Activated T-cell treated with anti-CD3 and anti-CD28 coated beads, Interleukin-2, amount 50 U/mL, for 48 hours (primary cell): ENCODE measurements around the gene BMP2K.

Experiments
- DNase-seq, 2 experiments: peaks; one replicate each; pipeline ENCODE4 v3.0.0-alpha.2; 2020

Gene BMP2K

DNA sequence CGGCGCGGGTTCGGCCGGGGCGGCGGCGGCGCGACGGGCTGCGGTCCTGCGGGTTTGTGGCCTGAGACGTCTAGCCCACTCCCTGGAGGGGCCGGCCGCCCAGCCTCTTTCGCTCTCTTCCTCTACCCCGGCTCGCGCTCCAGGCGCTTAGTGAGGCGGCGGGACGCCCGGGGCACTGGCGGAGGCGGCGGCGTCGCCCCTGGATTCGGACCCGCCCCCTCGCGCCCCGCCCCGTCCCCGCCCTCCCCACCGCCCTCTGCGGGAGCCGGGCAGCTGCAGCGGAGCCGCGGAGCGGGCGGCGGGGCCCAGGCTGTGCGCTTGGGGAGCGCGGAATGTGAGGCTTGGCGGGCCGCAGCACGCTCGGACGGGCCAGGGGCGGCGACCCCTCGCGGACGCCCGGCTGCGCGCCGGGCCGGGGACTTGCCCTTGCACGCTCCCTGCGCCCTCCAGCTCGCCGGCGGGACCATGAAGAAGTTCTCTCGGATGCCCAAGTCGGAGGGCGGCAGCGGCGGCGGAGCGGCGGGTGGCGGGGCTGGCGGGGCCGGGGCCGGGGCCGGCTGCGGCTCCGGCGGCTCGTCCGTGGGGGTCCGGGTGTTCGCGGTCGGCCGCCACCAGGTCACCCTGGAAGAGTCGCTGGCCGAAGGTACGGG is at the start of gene BMP2K:
Gene BMP2K, plus strand, starts transcription at position 272 of the 650 bp plus-strand sequence. Its CDS starts 194 bp downstream, at position 466.
- DNase-seq = peak; percentile 82 to 87

DNA sequence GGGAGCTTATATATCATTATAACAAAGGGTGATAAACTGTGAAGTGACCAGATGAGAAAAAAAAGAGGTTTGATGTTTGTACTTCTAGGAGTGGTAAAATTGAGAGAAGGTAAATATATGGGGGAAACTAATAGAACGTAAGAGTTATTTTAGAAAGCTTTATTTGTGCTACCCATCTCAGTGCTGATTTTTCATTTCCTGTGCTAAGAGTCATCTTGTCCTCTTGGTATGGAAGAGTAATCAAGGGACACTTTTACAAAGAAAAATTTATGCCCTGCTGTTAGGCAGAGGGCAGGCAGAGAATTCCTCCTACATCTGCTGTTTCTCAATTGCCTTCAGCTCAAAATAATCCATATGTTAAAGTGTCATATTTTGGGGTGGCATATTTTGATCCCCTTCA is 49.6 kb upstream of the BMP2K start:
- no peak for DNase-seq

DNA sequence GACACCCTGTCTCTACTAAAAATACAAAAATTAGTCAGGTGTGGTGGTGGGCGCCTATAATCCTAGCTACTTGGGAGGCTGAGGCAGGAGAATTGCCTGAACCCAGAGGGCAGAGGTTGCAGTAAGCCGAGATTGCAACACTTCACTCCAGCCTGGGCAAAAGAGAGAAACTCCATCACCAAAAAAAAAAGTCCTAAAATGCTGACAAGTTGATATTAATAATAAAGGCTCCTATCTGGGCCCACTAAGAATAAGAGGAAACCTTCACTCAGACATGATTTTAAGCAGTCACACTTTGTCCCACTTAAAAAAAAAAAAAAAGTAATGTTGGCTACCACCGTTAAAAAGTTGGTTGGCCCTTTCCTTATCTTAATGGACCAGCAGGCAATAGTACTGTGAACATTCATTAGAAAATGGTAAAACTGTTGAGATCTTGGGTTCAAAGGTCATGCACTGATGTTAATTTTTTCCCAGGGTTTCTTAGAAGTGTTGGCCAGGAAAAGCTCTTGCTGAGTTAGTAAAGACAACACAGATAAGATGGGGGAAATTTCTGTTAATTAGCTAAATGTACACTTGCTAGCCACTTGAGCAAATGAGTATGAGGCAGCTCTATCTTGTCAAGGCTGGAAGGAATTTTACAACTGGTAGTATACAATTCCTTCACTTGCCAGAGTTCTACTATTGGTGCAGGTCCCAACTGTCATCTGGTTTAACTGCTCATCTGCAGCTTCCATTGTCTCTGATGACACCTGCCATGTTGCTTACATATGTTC is 43.6 kb upstream of the BMP2K start:
- DNase-seq = no peak

DNA sequence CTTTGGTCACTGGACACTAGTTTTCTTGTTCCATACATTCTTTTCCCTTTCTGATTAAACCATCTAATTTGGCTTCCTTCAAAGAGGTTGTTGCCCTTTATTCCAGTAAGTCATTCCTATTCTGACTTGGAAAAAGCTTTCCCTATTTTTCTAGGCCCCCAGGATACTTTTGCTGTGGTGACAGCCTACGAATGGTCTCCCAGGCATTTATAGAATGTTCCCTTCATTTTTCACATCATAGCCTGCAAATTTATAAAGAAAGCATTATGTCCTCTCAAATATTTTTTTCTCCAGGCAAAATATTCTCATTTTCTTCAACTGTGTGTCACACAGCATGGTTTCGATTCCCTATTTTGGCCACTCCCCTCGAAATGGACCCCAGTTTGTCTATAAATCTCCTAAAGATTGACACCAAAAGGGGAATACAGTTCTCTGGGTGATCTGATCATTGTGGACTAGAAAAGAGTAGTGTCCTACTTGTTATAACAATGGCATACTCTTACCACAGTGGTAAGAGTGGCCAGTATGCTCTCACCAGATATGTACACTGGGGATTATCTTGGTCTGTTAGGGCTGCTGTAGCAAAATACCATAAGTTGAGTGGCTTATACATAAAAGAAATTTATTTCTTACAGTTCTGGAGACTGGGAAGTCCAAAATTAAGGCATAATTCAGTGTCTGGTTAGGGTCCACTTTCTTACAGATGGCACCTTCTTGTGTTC is 41.5 kb upstream of the BMP2K start:
- DNase-seq = no peak

DNA sequence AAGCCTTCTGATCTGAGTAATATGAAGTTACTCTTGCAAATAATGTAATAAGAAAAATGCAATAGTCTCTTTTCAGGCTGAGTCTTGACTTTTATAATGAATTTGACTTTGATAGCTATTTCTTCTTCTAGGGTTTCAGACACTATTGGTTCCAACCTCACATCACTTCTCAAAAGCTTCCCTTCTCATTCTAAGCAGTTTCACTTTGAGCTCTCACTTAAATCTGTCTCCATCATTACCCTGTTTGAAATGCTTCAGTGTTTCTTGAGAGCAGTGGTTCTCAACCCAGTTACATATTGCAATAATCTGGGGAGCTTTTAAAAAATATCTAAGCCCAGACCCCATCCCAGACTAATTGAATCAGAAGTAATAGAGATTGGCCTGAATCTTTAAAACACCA is 40.5 kb upstream of the BMP2K start:
- no peak for DNase-seq

DNA sequence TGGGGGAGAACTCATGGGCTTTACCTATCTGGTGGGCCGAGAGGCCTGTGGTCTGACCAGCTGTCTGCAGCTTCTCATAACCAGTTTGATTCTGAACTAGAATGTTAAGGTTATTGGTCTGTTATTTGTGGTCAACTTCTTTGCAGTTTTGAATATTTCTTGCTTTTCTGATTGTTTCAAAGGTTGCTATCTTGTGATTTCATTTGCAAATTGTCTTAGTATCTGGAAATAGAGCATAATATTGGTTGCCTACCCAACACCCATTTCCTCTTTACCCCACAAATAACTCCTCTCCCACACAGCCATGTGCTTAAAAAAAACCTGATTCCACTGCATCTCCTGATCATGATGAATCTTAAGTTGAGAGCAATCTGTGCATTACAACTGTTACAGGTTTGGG is 39.1 kb upstream of the BMP2K start:
- DNase-seq = no peak

DNA sequence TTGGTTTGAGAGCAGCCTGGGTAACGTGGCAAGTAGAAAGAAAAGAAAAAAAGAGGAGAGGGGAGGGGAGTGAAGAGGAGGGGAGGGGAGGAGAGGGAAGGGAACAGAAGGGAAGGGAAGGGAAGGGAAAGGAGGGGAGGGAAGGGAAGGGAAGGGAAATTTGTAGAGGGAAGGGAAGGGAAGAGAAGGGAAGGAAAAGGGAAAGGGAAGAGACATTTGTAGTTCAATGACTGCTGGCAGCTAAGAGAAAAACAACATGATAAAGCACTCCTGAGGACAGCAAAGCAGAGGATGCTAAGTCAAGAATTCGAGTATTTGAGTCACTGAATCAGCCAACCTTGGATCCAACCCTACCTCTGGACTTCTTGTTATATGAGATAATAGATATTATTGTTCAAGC is 38.2 kb upstream of the BMP2K start:
- DNase-seq = no peak

DNA sequence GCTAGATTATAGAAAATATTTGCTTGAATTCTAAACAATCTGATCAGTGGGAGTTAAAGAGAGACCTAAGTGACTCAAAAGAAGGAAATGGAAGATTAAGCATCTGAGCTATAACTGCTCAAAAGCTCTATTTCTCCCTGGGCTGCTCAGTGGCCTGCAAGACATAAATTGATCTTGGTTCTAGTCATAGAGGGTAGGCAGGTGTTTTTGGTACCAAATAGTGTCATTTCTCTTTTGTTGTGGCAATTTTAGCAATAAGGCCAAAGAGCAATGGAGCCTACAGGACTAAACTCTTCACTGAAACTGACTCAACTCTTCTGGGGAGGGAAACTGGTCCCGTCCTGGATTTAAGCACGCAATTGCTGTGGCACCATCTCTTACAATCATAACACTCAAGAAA is 33.9 kb upstream of the BMP2K start:
- DNase-seq = no peak

DNA sequence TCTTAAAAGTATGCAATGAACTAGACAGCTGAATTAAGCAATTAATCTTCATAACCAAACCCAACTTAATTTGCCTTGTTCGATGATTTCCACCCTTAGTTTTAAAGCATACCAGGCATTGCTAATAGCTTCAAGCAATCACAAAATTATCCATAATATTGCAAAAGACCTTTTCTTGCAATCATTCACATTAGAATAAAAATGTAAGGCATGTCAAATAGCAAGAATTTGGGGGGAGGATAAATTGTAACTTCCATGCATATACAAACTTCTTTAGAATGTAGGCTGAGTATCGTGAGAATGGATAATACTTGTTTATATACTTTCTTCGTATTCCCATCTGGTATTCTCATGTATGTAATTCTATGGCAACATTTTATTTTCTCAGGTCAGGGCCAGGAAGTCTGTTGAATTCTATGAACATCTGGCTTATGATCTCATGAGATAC is 28.7 kb upstream of the BMP2K start:
- DNase-seq = no peak

DNA sequence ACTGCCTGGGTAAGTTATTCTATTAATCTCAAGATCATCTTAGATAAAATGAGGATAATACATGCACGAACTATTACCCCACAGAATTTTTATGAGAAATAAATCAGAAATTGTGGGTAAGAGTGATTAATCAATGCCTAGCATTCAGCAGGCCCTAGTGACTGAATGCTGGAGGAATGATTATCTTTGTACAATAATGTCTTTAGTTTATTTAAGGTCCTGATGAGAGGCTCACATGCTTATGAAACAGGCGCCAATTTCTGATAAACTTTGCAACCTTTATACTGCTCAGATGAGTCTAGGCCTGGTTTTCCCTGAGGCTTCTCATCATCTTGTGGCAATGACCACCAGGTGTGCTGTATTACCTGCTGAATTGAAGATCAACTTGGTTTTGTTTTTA is 27.8 kb upstream of the BMP2K start:
- no peak for DNase-seq

DNA sequence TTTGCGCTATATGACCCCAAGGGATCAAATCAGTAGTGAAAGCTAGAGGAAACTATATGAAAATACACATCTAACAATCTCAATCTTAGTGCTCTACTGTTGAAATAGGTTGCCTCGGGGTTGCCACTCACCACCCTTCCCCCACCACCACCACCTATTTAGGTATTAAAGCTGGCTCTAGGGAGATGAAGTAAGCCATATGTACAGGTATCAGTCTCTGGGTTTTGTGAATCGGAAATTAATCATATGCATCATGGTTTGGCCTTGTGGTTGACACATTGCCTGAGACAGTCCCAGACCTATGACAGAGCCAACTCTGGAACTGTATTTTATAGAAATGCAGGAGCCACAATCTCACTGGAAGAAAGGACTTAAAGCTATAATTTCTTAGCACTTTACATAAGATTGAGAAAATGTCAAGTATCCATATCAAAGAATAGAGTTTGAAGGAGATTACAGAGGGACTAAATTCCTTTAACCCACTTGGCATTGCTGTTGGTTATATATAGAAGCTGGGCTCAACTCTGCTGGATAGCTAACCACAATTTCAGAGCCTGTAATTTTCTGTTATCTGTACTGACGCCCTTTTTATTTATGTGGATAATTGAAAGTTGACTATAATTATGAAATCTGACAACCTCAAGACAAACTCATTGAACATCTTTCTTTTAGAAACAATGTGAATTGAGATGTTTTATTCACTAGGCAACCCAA is 26.7 kb upstream of the BMP2K start:
- no peak for DNase-seq

DNA sequence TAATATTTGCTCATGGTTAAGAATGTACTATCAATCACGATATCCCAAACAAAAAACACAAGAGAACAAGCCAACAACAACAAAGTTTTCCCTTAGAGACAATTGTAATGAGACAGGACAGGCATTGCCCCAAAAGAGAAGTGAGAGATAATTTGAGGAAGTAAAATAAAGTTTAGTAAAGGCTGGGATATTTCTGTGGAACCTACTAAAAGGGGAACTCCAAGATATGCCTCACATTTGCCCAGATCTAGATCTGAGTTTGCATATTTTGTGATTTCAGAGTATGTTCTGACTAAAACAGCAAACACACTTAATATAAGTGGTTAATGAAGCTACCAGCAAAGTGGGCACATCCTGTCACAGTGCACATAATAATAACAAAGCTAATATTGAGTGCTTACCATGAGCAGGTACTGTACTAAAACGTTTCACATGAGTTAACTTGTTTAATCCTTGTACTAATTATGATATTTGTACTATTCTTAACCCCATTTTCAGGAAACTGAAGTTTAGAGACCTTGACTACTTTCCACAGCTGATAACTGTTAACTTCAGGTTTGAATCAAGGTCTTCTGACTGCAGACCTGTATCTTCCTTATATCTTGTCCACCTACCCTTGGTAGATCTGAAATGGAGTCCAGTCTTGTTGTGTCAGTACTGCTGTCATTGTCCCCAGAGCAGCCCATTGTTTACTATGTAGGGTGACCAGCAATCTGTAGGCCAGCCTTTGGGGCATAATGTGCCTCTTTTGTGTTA is 26.0 kb upstream of the BMP2K start:
- DNase-seq = no peak

DNA sequence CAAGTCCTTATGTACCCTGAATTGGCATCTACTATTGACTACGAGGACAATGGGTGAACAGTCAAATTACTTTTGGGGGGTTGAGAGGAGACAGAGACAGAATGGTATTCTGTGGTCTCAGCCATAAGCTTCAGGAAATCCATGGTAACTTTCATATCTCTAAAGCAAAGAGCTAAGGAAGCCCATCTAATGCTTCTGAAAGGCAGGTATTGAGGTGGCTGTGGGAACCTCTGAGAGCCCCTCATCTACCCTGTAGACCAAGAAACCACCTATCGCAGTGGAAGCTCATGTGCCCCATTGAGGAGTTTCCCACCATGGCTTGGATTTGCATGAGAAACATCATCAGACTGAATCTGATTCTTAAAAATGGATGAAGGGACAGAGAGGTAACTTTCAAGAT is 23.1 kb upstream of the BMP2K start:
- DNase-seq = no peak

DNA sequence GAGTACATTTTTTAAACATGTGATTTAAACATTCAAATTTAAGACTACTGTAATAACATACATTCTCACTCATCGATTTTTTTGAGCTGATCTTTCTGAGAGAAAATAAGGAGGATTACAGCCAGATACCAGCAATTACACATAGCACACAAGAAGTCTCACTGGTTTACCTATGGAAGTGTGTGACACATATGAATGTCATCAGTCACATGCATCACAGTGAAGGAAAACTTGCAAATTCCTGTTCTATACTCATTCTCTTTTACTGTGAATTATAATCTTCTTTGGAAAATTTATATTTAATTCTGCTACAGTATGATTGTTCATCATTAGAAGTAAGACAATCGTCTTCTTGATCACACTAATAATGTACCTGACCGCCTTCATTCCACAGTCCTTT is 21.3 kb upstream of the BMP2K start:
- no peak for DNase-seq

DNA sequence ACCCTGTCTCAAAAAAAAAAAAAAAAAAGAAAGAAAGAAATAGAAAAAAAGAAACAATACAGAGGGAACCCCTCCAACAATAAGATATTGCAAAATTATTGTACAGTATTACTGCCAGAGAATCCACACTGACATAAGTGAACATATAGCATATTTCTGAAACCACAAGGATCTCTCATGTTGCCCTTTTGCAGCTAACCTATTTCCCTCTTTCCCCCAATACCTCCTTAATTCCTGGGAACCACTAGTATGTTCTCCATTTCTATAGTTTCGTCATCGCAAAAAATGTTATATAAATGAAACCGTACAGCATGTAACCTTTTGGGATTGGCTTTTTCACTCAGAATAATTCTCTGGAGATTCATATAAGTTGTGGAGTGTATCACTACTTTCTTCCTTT is 20.0 kb upstream of the BMP2K start:
- DNase-seq = no peak

DNA sequence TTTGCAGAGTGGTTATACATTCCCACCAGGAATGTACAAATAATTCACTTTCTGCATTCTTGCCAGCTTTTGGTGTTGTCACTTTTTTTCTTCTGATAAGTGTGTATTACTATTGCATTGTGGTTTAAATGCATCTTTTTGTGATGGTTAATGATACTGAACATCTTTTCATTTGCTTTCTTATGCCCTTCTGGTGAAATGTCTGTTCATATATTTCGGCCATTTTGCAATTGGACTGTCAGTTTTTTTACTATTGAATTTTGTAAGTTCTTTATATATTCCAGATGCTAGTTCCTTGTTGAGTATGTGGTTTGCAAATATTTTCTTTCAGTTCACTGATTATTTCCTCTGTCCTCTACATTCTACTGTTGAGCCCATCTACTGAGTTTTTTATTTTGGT is 19.4 kb upstream of the BMP2K start:
- DNase-seq = no peak

DNA sequence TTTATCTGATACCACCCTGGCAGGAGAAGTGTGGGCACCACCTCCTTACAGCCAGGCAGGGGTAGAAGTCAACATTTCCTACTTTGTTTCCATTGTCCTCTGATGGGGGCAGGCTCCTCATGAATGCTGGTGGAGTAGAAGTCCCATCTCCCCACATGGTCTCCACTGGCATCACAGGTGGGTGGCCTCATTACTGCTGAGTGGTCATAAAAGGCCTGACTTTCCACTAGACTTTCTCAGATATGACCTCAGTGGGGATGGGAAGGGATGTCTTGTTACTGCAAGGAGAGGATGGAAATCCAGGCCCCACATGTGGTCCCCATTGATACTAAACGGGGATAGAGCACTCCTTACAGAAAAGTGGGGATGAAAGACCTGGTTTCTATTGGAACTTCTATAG is 18.6 kb upstream of the BMP2K start:
- no peak for DNase-seq

DNA sequence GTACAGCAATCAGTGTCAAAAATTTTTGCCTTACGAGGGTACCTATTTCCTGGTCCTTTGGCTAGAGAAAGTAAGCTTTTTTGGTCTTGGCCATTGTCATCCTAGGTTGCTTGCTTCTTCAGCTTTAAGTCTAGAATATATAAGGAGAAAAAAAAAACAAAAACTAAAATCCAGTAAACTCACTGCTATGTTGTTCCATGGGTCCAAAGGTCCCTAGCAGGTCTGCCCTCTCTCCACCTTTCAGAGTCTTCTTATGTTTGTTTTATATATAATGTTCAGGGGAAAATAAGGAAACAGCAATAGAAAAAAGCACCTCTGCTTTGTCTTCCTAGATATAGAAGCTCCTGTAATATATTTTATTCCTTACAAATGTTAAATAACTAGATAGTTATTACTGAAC is 18.1 kb upstream of the BMP2K start:
- DNase-seq = no peak

DNA sequence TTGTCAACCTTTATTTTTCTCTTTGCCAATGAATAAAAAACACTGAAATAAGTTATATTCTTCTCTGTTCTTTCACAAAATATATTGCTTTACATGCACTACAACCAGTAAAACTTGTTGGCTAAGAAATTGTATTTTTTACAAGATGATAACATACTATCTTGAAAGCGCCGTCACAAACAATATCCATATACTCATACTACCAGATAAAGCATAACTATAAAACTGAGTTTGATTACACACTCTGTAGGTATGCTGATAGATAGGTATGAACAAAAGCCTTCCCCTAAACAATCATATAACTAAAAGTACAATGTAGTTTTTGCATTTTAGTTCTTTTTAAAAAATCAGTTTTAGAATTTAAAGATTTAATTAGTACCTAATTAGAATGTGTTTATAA is 13.6 kb upstream of the BMP2K start:
- no peak for DNase-seq

DNA sequence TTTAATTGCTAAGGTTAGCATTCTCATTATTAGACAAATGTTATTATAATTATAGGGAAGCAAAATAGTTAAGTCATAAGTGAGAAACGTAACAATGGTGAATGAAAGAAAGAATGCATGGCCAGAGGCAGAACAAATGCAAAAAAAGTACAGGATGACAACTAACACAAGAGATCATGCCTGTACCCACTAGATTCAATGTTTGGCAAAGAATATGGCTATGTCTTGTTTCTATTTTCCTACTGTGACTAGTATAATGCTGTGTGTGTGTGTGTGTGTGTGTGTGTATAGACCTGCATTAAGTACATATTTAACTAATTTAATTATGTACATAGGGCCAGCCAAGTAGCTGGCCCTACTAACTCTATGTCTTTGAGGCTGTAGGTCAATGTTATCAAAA is 12.9 kb upstream of the BMP2K start:
- DNase-seq = no peak

DNA sequence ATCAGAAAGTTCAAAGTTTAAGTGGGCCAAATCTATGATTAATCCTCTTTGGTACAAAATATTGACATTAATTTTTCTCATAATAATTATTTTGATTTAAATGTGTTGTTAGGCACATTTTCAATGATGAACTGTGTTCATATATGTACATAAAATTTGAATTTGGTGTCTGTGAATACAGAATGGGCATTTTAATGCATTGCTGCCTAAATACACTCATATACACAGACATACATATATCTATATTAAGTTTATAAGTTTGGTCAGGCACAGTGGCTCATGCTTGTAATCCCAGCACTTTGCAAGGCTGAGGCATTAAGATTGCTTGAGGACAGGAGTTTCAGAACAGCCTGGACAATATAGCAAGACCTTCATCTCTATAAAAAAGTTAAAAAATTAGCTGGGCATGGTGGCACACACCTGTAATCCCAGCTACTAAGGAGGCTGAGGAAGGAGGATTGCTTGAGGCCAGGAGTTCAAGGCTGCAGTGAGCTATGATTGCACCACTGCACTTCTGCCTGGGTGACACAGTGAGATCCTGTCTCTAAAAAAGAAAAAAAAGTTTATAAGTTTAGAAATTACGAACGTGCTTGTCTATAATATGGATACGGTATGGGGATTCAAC is 12.3 kb upstream of the BMP2K start:
- no peak for DNase-seq

DNA sequence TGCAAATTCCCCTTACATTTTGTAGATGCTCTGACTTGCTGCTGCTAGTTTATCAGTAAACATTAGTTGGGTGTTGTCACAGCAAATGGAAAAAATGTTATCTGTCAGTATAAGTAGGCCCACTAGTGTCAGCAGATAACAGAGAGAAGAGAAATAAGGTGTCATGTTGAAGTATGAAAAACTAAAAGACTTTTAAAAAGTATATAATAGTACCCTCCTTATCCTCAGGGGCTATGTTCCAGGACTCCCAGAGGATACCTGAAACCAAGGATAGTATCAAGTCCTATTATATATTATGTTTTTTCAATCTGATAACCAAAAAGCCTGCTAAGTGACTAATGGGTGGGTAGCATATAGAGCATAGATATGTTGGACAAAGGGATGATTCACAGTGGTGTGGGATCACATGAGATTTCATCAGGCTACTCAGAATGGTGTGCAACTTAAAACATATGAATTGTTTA is 11.6 kb upstream of the BMP2K start:
- DNase-seq = no peak
